Loucy (cell line): ENCODE results near the gene TOP2A.

ENCODE experiments used
- H2AFZ ChIP-seq: fragments of 200-600 bp; sonication (generic); 2 replicates; pipeline ENCODE4 v1.6.0; 2016; ENCODE audit warnings: antibody characterized with exemption, mild to moderate bottlenecking, low read length, moderate library complexity
- H3F3A ChIP-seq: fragments of 200-600 bp; 2 replicates; pipeline ENCODE4 v1.6.0; 2016; ENCODE audit warnings: antibody characterized with exemption, low read depth, mild to moderate bottlenecking
- H3K27me3 ChIP-seq: fragments of 200-600 bp; sonication (generic); 2 replicates; pipeline ENCODE4 v1.6.1; 2014; ENCODE audit warnings: low read length, mild to moderate bottlenecking; ENCODE audit not compliant: insufficient read depth, poor library complexity, severe bottlenecking
- H3K36me3 ChIP-seq: fragments of 200-600 bp; sonication (generic); 2 replicates; pipeline ENCODE4 v1.6.1; 2016; ENCODE audit warnings: low read length; ENCODE audit not compliant: insufficient read depth
- H3K4me1 ChIP-seq: fragments of 200-600 bp; sonication (generic); 2 replicates; pipeline ENCODE4 v1.5.1; 2014; ENCODE audit warnings: low read length, mild to moderate bottlenecking; ENCODE audit not compliant: insufficient read depth, poor library complexity, severe bottlenecking
- H3K4me2 ChIP-seq: fragments of 200-600 bp; sonication (generic); 2 replicates; pipeline ENCODE4 v1.6.0; 2014; ENCODE audit warnings: antibody characterized with exemption, low read length, low read depth, mild to moderate bottlenecking; ENCODE audit not compliant: poor library complexity, severe bottlenecking
- H3K4me3 ChIP-seq: fragments of 200-600 bp; sonication (generic); 2 replicates; pipeline ENCODE4 v1.5.1; 2014; ENCODE audit warnings: low read length, mild to moderate bottlenecking, mixed read lengths; ENCODE audit not compliant: poor library complexity, severe bottlenecking
- H3K79me2 ChIP-seq: fragments of 200-600 bp; sonication (generic); 2 replicates; pipeline ENCODE4 v1.6.1; 2014; ENCODE audit warnings: low read length; ENCODE audit not compliant: insufficient read depth
- H3K9ac ChIP-seq: fragments of 200-600 bp; sonication (generic); 2 replicates; pipeline ENCODE4 v1.6.0; 2014; ENCODE audit warnings: mild to moderate bottlenecking, low read depth, low read length, moderate library complexity; ENCODE audit not compliant: poor library complexity, severe bottlenecking
- H3K9me2 ChIP-seq: fragments of 200-600 bp; sonication (generic); replicated peaks from 2 replicates; pipeline ENCODE4 v1.6.1; 2016; ENCODE audit warnings: low read depth, low read length, mixed read lengths
- H3K9me3 ChIP-seq: fragments of 200-600 bp; sonication (generic); 2 replicates; pipeline ENCODE4 v1.6.1; 2014; ENCODE audit warnings: mild to moderate bottlenecking, antibody characterized with exemption, low read length, low read depth; ENCODE audit not compliant: insufficient read depth
- H4K20me1 ChIP-seq: fragments of 200-600 bp; sonication (generic); 2 replicates; pipeline ENCODE4 v1.6.0; 2014; ENCODE audit warnings: antibody characterized with exemption, low read length, mild to moderate bottlenecking; ENCODE audit not compliant: insufficient read depth, poor library complexity, severe bottlenecking
- CTCF ChIP-seq: fragments of 200-600 bp; sonication (generic); conservative IDR thresholded peaks from 2 replicates; pipeline ENCODE4 v1.5.1; 2014; ENCODE audit warnings: mild to moderate bottlenecking, antibody characterized with exemption, low read length
- EZH2phosphoT487 ChIP-seq: fragments of 200-600 bp; IDR thresholded peaks from 2 replicates; pipeline ENCODE4 v1.6.1; 2018; ENCODE audit warnings: antibody characterized with exemption, mild to moderate bottlenecking, moderate library complexity, borderline replicate concordance

Gene TOP2A

GRCh38 chr17:40345994-40346764 lies 71.5 kb downstream of the TOP2A start:
- no peaks in the 10 kb centered on the region for H4K20me1 ChIP-seq
- no peaks in the 10 kb centered on the region for H3F3A ChIP-seq
- H3K79me2 ChIP-seq = peaks cover 81% of the 10 kb centered on the region
- peak overlapping the region; percentile 73 for H3K4me3 ChIP-seq
- TF ChIP-seq CTCF = no peak
- no peak for TF ChIP-seq EZH2phosphoT487
- H3K9ac ChIP-seq = peak overlapping the region; percentile 73
- H3K9me2 ChIP-seq = no peaks in the 10 kb centered on the region
- H3K4me2 ChIP-seq = peak overlapping the region; percentile 84
- H3K27me3 ChIP-seq = no peaks in the 10 kb centered on the region
- H3K4me1 ChIP-seq = peaks cover 56% of the 10 kb centered on the region
- peaks cover 15% of the 10 kb centered on the region; the same call in 1 of the 2 replicates for H3K36me3 ChIP-seq
- no peaks in the 10 kb centered on the region for H3K9me3 ChIP-seq
- H2AFZ ChIP-seq = no peak overlapping the region

DNA sequence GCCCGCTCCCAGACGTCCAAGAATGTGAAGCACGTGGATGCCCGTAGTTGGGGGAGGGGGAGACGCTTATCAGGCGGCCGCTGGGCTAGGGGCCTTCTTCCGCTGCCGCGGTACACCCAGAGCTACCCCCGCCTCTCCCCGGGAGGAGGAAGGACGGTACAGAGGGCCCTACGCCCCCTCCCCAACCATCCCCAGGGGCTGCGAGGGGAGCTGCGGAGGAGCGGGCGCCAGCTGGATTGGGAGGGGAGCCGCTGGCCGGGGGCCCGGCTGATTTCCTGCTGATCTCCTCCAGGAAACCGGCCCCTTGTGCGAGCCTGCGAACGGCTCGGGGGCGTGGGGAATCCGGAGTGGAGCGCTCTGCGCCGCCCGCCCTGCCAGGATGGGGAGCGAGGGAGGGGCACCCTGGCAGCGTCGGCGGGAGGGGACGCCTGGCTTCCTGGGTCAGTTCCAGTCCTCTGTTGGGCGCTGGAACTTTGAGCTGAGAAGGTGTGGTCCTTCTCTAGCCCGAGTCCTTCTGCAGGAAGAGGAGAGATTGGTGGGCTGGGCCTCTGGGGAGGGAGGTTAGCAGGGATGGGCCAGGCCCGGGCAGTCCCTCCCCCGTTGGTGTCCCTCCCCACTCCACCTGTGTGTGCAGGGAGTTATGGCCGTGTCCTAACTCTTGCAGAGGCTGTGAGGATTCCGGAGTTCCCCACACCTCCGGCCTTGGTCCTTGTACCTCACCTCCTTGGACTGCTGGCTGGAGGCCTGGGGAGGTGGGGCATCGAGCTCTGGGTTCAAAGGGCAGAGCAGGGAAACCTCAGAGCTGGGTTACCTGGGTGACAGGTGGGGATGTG lies 72.3 kb downstream of the TOP2A start:
- Histone ChIP-seq H3K79me2 (peaks cover 89% of the 10 kb centered on the region), H3K9me3 (no peaks in the 10 kb centered on the region), H2AFZ (peak overlapping the region; percentile 7; the same call in 1 of the 2 replicates), H3K9me2 (no peaks in the 10 kb centered on the region), H3K9ac (peak overlapping the region; percentile 73), H3K36me3 (peaks cover 15% of the 10 kb centered on the region; the same call in 1 of the 2 replicates), H3K4me1 (peaks cover 64% of the 10 kb centered on the region), H3K27me3 (no peaks in the 10 kb centered on the region), H4K20me1 (no peaks in the 10 kb centered on the region), H3K4me2 (peak overlapping the region; percentile 84), H3F3A (0 out of 2 replicates have a peak, but pooled peaks cover 2% of the 10 kb centered on the region), H3K4me3 (peak overlapping the region; percentile 73)
- TF ChIP-seq CTCF (no peak), EZH2phosphoT487 (no peak)

DNA sequence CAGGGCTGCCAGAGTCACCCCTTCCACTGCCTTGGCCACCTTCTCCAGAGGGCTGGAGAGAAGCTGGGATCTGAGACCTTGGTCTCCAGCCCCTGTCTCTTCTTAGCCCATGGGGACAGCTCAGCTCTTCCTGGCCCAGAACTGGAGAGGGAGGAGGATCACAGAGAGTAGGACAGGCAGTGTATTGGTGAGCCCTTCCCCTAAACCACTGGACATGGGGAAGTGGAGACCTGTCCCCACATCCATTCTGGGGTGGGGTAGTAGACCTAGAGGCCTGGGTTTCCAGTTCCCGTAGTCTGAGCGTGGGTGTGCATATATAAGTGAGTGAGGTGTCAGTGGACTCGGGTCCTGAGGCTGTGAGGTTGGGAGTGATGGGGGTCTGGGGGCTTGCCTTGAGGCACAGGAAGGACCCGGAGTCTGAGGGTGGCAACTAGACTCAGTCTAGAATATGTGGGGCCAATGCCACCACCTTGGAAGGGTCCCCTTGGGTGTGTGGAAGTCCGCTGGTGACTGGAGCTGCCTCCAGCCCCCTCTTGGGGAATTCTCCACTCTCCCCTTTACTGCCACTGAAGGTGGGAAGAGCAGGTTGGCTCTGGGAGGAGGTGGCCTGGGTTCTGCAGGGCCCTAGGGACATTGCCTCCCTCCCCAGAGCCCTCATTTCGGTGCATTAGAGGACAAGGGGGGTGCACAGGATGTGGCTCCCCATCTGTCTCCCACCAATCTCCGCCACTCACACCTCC lies 73.1 kb downstream of the TOP2A start:
- Histone ChIP-seq H3K9ac (peak overlapping the region; percentile 73), H3K27me3 (no peaks in the 10 kb centered on the region)

More for the DNA sequence above, 73.1 kb downstream of the TOP2A start:
- peaks cover 9% of the 10 kb centered on the region; the same call in 1 of the 2 replicates for H3K36me3 ChIP-seq
- H3K4me3 ChIP-seq = peak overlapping the region; percentile 73
- H3F3A ChIP-seq = 0 out of 2 replicates have a peak, but pooled peaks cover 5% of the 10 kb centered on the region
- H2AFZ ChIP-seq = no peak overlapping the region
- H3K4me2 ChIP-seq = peak overlapping the region; percentile 84
- H3K9me2 ChIP-seq = no peaks in the 10 kb centered on the region
- H3K4me1 ChIP-seq = peaks cover 72% of the 10 kb centered on the region
- H3K79me2 ChIP-seq = peaks cover 96% of the 10 kb centered on the region
- TF ChIP-seq EZH2phosphoT487 (no peak), CTCF (no peak)
- H3K9me3 ChIP-seq = no peaks in the 10 kb centered on the region
- no peaks in the 10 kb centered on the region for H4K20me1 ChIP-seq
